ENCODE results near the gene FAM20C. TPM values are rescaled to one million over a fixed set of nuclear protein-coding genes. Genes with fewer than 3 reads are reported as not detected.

FAM20C gene
- total RNA-seq, 1 experiment from 2014 or later, result 62.6 TPM

DNA sequence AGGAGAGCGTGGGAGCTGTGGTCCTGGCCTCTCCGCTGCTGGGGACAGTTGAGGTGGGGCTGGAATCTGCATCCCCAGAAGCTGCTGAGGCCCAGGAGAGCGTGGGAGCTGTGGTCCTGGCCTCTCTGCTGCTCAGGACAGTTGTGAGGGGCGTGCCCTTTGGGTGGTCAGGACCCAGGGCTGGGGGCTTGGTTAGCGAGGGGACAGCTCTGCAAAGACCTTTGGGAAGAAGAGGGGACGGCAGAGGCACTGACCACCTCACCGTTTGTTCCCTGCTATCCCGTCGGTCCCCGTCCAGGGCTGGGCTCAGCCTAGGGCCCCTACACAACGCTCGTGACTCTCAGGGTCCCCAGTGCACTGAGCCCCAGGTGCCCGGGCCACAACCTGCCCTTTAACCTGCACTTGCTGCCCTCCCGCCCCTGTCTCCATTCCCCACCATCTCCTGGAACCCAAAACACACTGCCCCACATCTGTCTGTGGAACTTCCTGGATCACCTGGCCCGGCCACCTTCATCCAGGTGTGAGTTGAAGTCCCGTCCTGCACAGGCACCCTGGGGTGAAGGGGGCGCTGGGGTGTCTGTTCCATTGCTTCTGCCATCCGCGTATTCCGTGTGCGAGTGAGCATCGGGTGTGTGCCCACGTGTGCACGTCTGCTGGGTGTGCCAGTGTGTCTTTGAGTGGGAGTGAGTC is 111.7 kb downstream of the FAM20C start:
- Histone ChIP-seq H3T11ph (ENCODE audit: low read length) (no peak overlapping the region), H3K56ac (ENCODE audit: insufficient read length, low read depth, low read length) (no peak overlapping the region), H2BK15ac (ENCODE audit: low read depth, low read length) (no peak overlapping the region), H2AK5ac (ENCODE audit: insufficient read length, low read length) (no peak overlapping the region), H4K91ac (ENCODE audit: insufficient read length, low read depth, low read length) (no peak overlapping the region), H3K18ac (ENCODE audit: insufficient read length, low read depth, low read length) (no peak overlapping the region), H3K9ac (ENCODE audit: extremely low read depth, insufficient read length, low read length) (no peak overlapping the region), H4K20me1 (ENCODE audit: control insufficient read depth, insufficient read depth, insufficient read length) (no peaks in the 10 kb centered on the region), H3K79me1 (ENCODE audit: insufficient read depth, low read depth, low read length, poor library complexity, severe bottlenecking) (no peaks in the 10 kb centered on the region), H3K23me2 (ENCODE audit: insufficient read length, low read depth, low read length, poor library complexity, severe bottlenecking) (no peaks in the 10 kb centered on the region), H3K9me3 (ENCODE audit: control insufficient read depth, low read depth, low read length) (no peaks in the 10 kb centered on the region), H3K4me2 (ENCODE audit: insufficient read depth, insufficient read length, low read length) (no peak overlapping the region), H3K4me1 (ENCODE audit: insufficient read depth, low read length) (no peaks in the 10 kb centered on the region), H2AFZ (ENCODE audit: low read length) (no peak overlapping the region), H2BK120ac (ENCODE audit: low read depth, low read length, poor library complexity, severe bottlenecking) (no peak overlapping the region), H3K4ac (ENCODE audit: low read depth, low read length) (no peak overlapping the region), H4K8ac (replicated peaks; ENCODE audit: insufficient read length, low read depth, low read length) (no peak overlapping the region), H3K27ac (ENCODE audit: insufficient read length, low read depth, low read length) (no peak overlapping the region), H2BK20ac (ENCODE audit: low read depth, low read length, poor library complexity, severe bottlenecking) (no peak overlapping the region), H2BK12ac (ENCODE audit: insufficient read length, low read depth, low read length) (no peak overlapping the region), H3K14ac (ENCODE audit: insufficient read depth, low read length) (no peak overlapping the region), H3K27me3 (ENCODE audit: insufficient read depth, low read length) (no peaks in the 10 kb centered on the region), H2BK5ac (ENCODE audit: insufficient read length, low read length) (no peak overlapping the region), H3K79me2 (ENCODE audit: insufficient read depth, low read length) (no peaks in the 10 kb centered on the region), H4K5ac (ENCODE audit: insufficient read length, low read depth, low read length) (no peak overlapping the region), H3K23ac (ENCODE audit: insufficient read length, low read depth, low read length) (no peak overlapping the region)
- DNase-seq, result no peak
- no peaks in the 10 kb centered on the region for H3K4me1 Mint-ChIP-seq
- H3K27me3 Mint-ChIP-seq (ENCODE audit: low read depth), result peaks cover 2% of the 10 kb centered on the region
- peak overlapping the region in 1 of 3 experiments; percentile 4; a peak in 2 of 7 replicates for H3K27ac Mint-ChIP-seq
- WGBS (ENCODE audit: extremely low coverage, insufficient read length, low lambda C conversion rate), result no CpG with 5 or more reads among the region's 24 CpGs
- TF ChIP-seq, protein P1, sequence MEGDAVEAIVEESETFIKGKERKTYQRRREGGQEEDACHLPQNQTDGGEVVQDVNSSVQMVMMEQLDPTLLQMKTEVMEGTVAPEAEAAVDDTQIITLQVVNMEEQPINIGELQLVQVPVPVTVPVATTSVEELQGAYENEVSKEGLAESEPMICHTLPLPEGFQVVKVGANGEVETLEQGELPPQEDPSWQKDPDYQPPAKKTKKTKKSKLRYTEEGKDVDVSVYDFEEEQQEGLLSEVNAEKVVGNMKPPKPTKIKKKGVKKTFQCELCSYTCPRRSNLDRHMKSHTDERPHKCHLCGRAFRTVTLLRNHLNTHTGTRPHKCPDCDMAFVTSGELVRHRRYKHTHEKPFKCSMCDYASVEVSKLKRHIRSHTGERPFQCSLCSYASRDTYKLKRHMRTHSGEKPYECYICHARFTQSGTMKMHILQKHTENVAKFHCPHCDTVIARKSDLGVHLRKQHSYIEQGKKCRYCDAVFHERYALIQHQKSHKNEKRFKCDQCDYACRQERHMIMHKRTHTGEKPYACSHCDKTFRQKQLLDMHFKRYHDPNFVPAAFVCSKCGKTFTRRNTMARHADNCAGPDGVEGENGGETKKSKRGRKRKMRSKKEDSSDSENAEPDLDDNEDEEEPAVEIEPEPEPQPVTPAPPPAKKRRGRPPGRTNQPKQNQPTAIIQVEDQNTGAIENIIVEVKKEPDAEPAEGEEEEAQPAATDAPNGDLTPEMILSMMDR (conservative IDR thresholded peaks at IDR 0.05), result no peak
- no peak overlapping the region; a peak in 1 of 5 replicates for H3K4me3 Mint-ChIP-seq
- H3K9me3 Mint-ChIP-seq, result peaks cover 14 to 17% of the 10 kb centered on the region in 2 experiments
- no peaks in the 10 kb centered on the region; a peak in 2 of 7 replicates for H3K36me3 Mint-ChIP-seq (ENCODE audit: insufficient read depth in 1 of 3, low read depth in 3 of 3)
